Mesothelial cell of epicardium (in vitro differentiated cells): ENCODE data around the gene LCE1C. TPM values are rescaled to one million over a fixed set of nuclear protein-coding genes. Genes with fewer than 3 reads are reported as not detected.

Experiments used
- DNase-seq, 2 experiments: peaks; one replicate each; pipeline ENCODE4 v3.0.0; 2021; ENCODE audit warnings: low spot score in 2 of 2; ENCODE audit not compliant: unreplicated experiment in 2 of 2
- H3K27ac Mint-ChIP-seq: 2 replicates; pipeline ENCODE4 v1.8.0; 2021; ENCODE audit warnings: mixed read lengths
- H3K27me3 Mint-ChIP-seq: 2 replicates; pipeline ENCODE4 v1.8.0; 2021; ENCODE audit warnings: low read depth, mixed read lengths
- H3K36me3 Mint-ChIP-seq: 2 replicates; pipeline ENCODE4 v1.8.0; 2021; ENCODE audit warnings: mixed read lengths
- H3K4me1 Mint-ChIP-seq: 2 replicates; pipeline ENCODE4 v1.8.0; 2021; ENCODE audit warnings: mixed read lengths
- H3K4me3 Mint-ChIP-seq: 2 replicates; pipeline ENCODE4 v1.8.0; 2021; ENCODE audit warnings: mild to moderate bottlenecking, moderate library complexity, mixed read lengths
- H3K9me3 Mint-ChIP-seq: 2 replicates; pipeline ENCODE4 v1.8.0; 2021; ENCODE audit warnings: mixed read lengths
- total RNA-seq: library from RNA; stranded (reverse); gene quantifications from 3 replicates; pipeline ENCODE4 v1.2.1, GENCODE V29; 2021
- TF ChIP-seq, protein P1 (sequence below): fragments of 200-600 bp; sonication (generic); IDR thresholded peaks from one replicate; pipeline ENCODE4 v1.5.0; 2021; ENCODE audit warnings: antibody characterized with exemption; ENCODE audit not compliant: unreplicated experiment

LCE1C gene, protein sequence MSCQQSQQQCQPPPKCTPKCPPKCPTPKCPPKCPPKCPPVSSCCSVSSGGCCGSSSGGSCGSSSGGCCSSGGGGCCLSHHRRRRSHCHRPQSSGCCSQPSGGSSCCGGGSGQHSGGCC
- total RNA-seq: not detected in 3 replicates

DNA sequence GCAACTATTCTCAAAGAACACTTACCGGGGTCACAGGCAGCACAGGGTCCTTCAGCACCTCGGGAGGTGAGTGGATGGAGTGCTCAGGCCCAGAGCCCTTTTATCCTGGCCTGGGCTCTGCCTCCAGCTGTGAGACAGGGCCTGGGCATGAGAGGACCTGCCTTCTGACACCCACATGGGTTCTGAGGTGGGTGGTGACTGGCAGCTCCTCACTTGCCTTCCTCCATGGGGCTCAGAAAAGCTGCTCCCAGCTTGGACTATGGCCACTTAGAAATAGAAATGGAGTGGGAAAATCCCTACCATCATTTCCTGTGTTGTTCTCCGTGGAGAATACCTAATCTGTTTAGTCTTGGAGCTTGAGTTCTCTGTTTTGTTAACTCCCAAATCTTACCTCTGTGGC is at the start of gene LCE1C:
Gene LCE1C, minus strand, starts transcription at position 76 of the 400 bp plus-strand sequence. CDS start 1,173 bp downstream, outside the sequence.
- Mint-ChIP-seq H3K4me1 (no peaks in the 10 kb centered on the region), H3K4me3 (no peak within 1 kb of the TSS), H3K27me3 (no peaks in the 10 kb centered on the region), H3K36me3 (no peaks in the 10 kb centered on the region), H3K27ac (no peak within 1 kb of the TSS), H3K9me3 (peaks cover 67% of the 10 kb centered on the region)
- no peak for DNase-seq
- TF ChIP-seq, protein P1, sequence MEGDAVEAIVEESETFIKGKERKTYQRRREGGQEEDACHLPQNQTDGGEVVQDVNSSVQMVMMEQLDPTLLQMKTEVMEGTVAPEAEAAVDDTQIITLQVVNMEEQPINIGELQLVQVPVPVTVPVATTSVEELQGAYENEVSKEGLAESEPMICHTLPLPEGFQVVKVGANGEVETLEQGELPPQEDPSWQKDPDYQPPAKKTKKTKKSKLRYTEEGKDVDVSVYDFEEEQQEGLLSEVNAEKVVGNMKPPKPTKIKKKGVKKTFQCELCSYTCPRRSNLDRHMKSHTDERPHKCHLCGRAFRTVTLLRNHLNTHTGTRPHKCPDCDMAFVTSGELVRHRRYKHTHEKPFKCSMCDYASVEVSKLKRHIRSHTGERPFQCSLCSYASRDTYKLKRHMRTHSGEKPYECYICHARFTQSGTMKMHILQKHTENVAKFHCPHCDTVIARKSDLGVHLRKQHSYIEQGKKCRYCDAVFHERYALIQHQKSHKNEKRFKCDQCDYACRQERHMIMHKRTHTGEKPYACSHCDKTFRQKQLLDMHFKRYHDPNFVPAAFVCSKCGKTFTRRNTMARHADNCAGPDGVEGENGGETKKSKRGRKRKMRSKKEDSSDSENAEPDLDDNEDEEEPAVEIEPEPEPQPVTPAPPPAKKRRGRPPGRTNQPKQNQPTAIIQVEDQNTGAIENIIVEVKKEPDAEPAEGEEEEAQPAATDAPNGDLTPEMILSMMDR: no peak

DNA sequence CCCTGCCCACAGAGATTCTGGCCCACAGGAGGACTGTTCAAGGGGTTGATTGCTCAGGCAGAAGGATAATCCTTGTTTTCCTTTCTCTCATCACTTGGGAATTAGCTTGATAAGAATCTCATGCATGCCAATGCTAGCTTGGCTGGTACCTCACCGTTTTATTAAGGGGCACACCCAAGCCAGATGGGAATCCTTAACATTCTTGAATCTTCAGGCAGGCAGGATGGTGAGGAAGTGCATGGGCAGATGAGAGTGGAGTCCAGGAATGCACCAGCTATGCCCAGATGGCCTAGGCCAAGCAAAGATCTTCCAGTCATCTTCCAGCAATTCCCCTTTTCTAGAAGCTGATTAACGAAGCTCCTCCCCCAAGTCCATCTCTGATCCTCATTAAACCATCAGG is 49.2 kb upstream of the LCE1C start:
- no peak overlapping the region for H3K4me3 Mint-ChIP-seq
- H3K27me3 Mint-ChIP-seq: no peaks in the 10 kb centered on the region
- H3K27ac Mint-ChIP-seq: no peak overlapping the region
- no peaks in the 10 kb centered on the region for H3K36me3 Mint-ChIP-seq
- H3K9me3 Mint-ChIP-seq: peaks cover 70% of the 10 kb centered on the region
- no peaks in the 10 kb centered on the region for H3K4me1 Mint-ChIP-seq
- no peak for DNase-seq
- TF ChIP-seq, protein P1: no peak

DNA sequence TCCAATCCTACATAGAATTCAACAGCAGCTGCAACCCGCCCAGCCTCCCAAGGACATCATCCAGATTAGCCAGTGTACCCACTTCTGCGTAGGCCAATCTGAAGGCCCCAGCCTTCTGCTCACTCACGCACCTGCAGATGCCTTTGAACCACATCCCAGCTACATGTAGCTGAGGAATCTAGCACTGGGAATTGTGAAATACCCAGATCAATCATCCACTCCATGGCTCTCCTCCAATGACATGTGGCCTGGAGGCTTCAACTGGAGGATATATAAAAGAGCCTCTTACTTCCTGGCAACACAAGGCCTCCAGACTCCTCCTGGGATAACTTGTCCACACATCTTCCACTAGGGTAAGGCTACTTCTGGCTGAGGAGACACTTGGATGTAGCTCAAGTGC is 36.1 kb upstream of the LCE1C start, which contains the start of gene LCE6A:
Gene LCE6A, plus strand, starts transcription at position 301 of the 400 bp plus-strand sequence. CDS start 665 bp downstream, outside the sequence.
- Mint-ChIP-seq H3K27me3 (no peaks in the 10 kb centered on the region), H3K4me1 (no peaks in the 10 kb centered on the region), H3K4me3 (no peak within 1 kb of the TSS), H3K27ac (no peak within 1 kb of the TSS), H3K36me3 (no peaks in the 10 kb centered on the region), H3K9me3 (peaks cover 60% of the 10 kb centered on the region)
- DNase-seq: no peak
- TF ChIP-seq, protein P1: no peak

DNA sequence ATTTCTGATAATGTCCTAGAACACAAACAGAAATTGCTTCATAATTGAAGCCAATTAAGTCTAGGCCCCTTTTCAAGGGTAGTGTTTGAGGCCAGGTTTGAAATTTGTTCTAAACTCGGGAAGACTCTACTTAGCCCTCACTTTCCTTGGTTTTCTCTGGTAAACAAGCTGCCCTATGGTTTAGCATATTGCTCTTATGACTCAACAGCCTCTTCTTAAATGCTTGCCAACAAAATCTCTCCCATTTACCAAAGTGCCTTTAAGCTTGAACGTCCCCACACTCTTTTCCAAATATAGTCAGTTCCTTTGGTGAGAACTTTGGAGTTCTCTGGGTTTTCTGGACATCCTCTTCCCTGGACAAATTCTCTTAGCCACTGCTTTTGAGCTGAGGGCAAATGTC is 30.4 kb upstream of the LCE1C start:
- TF ChIP-seq, protein P1: no peak
- Mint-ChIP-seq H3K4me3 (no peak overlapping the region), H3K27me3 (no peaks in the 10 kb centered on the region), H3K36me3 (no peaks in the 10 kb centered on the region), H3K9me3 (peaks cover 50% of the 10 kb centered on the region), H3K27ac (no peak overlapping the region), H3K4me1 (no peaks in the 10 kb centered on the region)
- DNase-seq: no peak

DNA sequence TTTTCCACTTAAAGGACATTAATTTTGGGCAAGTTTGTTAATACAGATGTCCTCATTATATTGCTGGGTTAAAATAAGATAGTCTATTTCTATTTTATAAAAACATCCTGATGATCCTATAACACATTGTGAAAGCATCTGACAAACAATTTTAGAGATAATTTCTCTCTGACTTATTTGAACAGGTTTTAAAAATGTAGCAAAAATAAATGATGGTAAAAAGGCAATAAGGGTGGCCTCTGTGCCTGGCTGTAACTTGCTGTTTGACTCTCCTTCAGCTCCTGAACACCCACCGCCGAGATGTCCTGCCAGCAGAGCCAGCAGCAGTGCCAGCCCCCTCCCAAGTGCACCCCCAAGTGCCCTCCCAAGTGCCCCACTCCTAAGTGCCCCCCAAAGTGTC is 20.7 kb upstream of the LCE1C start, which contains the start of gene LCE1A:
Gene LCE1A, plus strand, starts transcription at position 301 of the 400 bp plus-strand sequence. Its CDS starts 0 bp downstream, at position 301.
- Mint-ChIP-seq H3K36me3 (peaks cover 3% of the 10 kb centered on the region), H3K4me1 (no peaks in the 10 kb centered on the region), H3K9me3 (peaks cover 62% of the 10 kb centered on the region), H3K27me3 (no peaks in the 10 kb centered on the region), H3K27ac (no peak within 1 kb of the TSS), H3K4me3 (no peak within 1 kb of the TSS)
- TF ChIP-seq, protein P1: no peak
- no peak for DNase-seq
